Thyroid gland (tissue), 4 donors: ENCODE measurements around the gene PDE8A.

ENCODE experiments used
- POLR2A ChIP-seq, 2 donors: fragments of 450-650 bp; IDR thresholded peaks; one replicate each; pipeline ENCODE4 v1.6.1; 2017; ENCODE audit warnings: antibody characterized with exemption in 2 of 2, mild to moderate bottlenecking in 2 of 2, moderate library complexity in 1 of 2
- TF ChIP-seq, protein P1 (sequence below), 6 experiments: fragments of 200-600 bp in 3 of 6; fragments of 450-650 bp in 3 of 6; sonication (generic) in 3 of 6; IDR thresholded peaks; one replicate each; pipeline ENCODE4 v1.5.1; 2016 to 2019; ENCODE audit warnings: antibody characterized with exemption in 6 of 6, mild to moderate bottlenecking in 2 of 6, inconsistent platforms in 1 of 6, moderate library complexity in 1 of 6

DNA sequence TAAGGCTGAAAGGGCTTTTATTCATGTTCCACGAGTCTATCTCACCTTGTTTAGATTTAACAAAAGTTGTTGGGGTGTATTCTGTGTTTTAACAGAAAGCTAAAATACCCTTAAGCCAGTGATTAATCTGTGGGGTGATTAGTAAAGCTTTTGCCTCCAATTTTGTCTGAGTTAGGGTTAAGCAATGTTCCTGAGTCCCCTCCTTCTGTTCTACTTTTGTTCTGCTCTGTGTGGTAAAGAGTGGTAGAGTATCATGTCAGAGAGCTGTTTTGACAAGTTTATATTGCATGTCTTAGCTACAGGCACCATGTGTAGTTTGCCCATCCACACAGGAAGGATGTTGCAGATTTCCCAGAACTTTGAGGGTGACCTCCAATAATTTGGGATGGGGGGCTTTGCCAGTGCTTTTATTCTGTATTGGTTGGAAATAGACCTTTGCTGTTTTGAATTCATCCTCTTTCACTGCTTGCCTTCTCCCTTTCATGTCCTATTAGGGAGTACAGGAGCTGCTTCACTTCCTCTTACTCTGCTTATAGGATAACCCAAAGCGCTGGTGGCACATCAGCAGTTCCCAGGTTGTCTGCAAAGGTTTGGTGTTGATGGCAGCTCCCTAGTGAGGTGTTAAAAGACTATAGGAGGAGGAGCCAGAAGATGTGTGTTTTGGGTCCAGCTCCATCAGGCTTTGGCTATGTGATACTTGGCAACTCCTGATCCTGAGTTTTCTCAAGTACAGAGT lies 7.4 kb downstream of the PDE8A start:
- TF ChIP-seq, protein P1, sequence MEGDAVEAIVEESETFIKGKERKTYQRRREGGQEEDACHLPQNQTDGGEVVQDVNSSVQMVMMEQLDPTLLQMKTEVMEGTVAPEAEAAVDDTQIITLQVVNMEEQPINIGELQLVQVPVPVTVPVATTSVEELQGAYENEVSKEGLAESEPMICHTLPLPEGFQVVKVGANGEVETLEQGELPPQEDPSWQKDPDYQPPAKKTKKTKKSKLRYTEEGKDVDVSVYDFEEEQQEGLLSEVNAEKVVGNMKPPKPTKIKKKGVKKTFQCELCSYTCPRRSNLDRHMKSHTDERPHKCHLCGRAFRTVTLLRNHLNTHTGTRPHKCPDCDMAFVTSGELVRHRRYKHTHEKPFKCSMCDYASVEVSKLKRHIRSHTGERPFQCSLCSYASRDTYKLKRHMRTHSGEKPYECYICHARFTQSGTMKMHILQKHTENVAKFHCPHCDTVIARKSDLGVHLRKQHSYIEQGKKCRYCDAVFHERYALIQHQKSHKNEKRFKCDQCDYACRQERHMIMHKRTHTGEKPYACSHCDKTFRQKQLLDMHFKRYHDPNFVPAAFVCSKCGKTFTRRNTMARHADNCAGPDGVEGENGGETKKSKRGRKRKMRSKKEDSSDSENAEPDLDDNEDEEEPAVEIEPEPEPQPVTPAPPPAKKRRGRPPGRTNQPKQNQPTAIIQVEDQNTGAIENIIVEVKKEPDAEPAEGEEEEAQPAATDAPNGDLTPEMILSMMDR (IDR thresholded peaks at IDR 0.05), result no peak
- no peak for TF ChIP-seq POLR2A (IDR thresholded peaks at IDR 0.05)
